NCI-H2029 (cell line): ENCODE measurements around the gene ICAM5.
A peak's percentile ranks its signal among the peaks of the same experiment; 100 is the strongest.

Experiments
- DNase-seq: peaks from one replicate; lab custom pipeline; 2025; lab: John Stamatoyannopoulos, UW

Gene ICAM5

GRCh38 chr19:10292206-10292788 is 2.5 kb downstream of the ICAM5 start:
- no peak for DNase-seq

- DNase-seq, result no peak
These were observed 3.3 kb downstream of the ICAM5 start for GRCh38 chr19:10292789-10293636.

GRCh38 chr19:10293637-10294367 is 4.0 kb downstream of the ICAM5 start:
- no peak for DNase-seq

GRCh38 chr19:10294368-10294697 is 4.6 kb downstream of the ICAM5 start:
- DNase-seq, result no peak

- DNase-seq, result no peak
These were observed 5.6 kb downstream of the ICAM5 start for GRCh38 chr19:10295305-10295846.

GRCh38 chr19:10295847-10296591 is 6.3 kb downstream of the ICAM5 start:
- DNase-seq, result no peak

GRCh38 chr19:10299545-10300458 is 10.1 kb downstream of the ICAM5 start:
- DNase-seq, result no peak

GRCh38 chr19:10305139-10305806 is 15.5 kb downstream of the ICAM5 start:
- no peak for DNase-seq

GRCh38 chr19:10306327-10306726 is 16.6 kb downstream of the ICAM5 start:
- DNase-seq, result no peak

- DNase-seq, result no peak
These were observed 19.7 kb downstream of the ICAM5 start, which contains the start of gene ZGLP1 for GRCh38 chr19:10309423-10309822. TSS of gene ZGLP1 (minus strand) at chr19:10309815.

GRCh38 chr19:10315335-10316214 is 25.8 kb downstream of the ICAM5 start, which contains the start of gene FDX2:
TSS of gene FDX2 (minus strand) at chr19:10316015. CDS start at chr19:10315996, 19 bp downstream.
- DNase-seq, result peak; percentile 85

- DNase-seq, result peak; percentile 11
These were observed 26.7 kb downstream of the ICAM5 start for GRCh38 chr19:10316229-10317044.

- DNase-seq, result no peak
These were observed 27.5 kb downstream of the ICAM5 start for GRCh38 chr19:10317045-10317856.

GRCh38 chr19:10317857-10318462 is 28.2 kb downstream of the ICAM5 start:
- DNase-seq, result no peak

- no peak for DNase-seq
These were observed 29.3 kb downstream of the ICAM5 start for GRCh38 chr19:10318807-10319682.
